ES-I3 (cell line): ENCODE data around the gene ADGRG7.
A peak's percentile ranks its signal among the peaks of the same experiment; 100 is the strongest.

Experiments
- H3K36me3 ChIP-seq: 2 replicates; pipeline ENCODE4 v1.6.1; 2013; ENCODE audit warnings: mild to moderate bottlenecking, low read length, control low read depth, moderate library complexity; ENCODE audit not compliant: insufficient read depth
- H3K4me1 ChIP-seq: 2 replicates; pipeline ENCODE4 v1.6.1; 2013; ENCODE audit warnings: mild to moderate bottlenecking, control low read depth, low read length; ENCODE audit not compliant: insufficient read depth
- H3K9ac ChIP-seq: 2 replicates; pipeline ENCODE4 v1.6.1; 2013; ENCODE audit warnings: low read depth, mild to moderate bottlenecking, low read length, moderate library complexity
- H3K9me3 ChIP-seq: 2 replicates; pipeline ENCODE4 v1.6.1; 2013; ENCODE audit warnings: mild to moderate bottlenecking, low read length, moderate library complexity; ENCODE audit not compliant: control insufficient read depth, insufficient read depth

ADGRG7 gene

GRCh38 chr3:100682854-100683760 lies 73.7 kb downstream of the ADGRG7 start:
- no peaks in the 10 kb centered on the region for H3K36me3 ChIP-seq
- H3K4me1 ChIP-seq = no peaks in the 10 kb centered on the region
- H3K9ac ChIP-seq = no peak overlapping the region; the same call in 1 of the 2 replicates
- H3K9me3 ChIP-seq = no peaks in the 10 kb centered on the region

GRCh38 chr3:100693225-100693624 lies 83.8 kb downstream of the ADGRG7 start:
- Histone ChIP-seq H3K36me3 (no peaks in the 10 kb centered on the region), H3K4me1 (no peaks in the 10 kb centered on the region), H3K9ac (no peak overlapping the region), H3K9me3 (no peaks in the 10 kb centered on the region)

GRCh38 chr3:100695696-100696095 lies 86.3 kb downstream of the ADGRG7 start:
- H3K9ac ChIP-seq = no peak overlapping the region
- no peaks in the 10 kb centered on the region for H3K36me3 ChIP-seq
- H3K9me3 ChIP-seq = no peaks in the 10 kb centered on the region
- H3K4me1 ChIP-seq = no peaks in the 10 kb centered on the region

- no peaks in the 10 kb centered on the region for H3K36me3 ChIP-seq
- no peak overlapping the region for H3K9ac ChIP-seq
- no peaks in the 10 kb centered on the region for H3K4me1 ChIP-seq
- no peaks in the 10 kb centered on the region for H3K9me3 ChIP-seq
These were observed 86.8 kb downstream of the ADGRG7 start for GRCh38 chr3:100696161-100696560.

- H3K36me3 ChIP-seq = no peaks in the 10 kb centered on the region
These were observed 87.8 kb downstream of the ADGRG7 start for GRCh38 chr3:100697172-100697571.

GRCh38 chr3:100697723-100698285 lies 88.4 kb downstream of the ADGRG7 start:
- Histone ChIP-seq H3K9me3 (no peaks in the 10 kb centered on the region), H3K9ac (no peak overlapping the region), H3K4me1 (no peaks in the 10 kb centered on the region)

More at GRCh38 chr3:100697172-100697571, 87.8 kb downstream of the ADGRG7 start:
- H3K9ac ChIP-seq = no peak overlapping the region
- H3K9me3 ChIP-seq = no peaks in the 10 kb centered on the region
- H3K4me1 ChIP-seq = no peaks in the 10 kb centered on the region

GRCh38 chr3:100698736-100699135 lies 89.3 kb downstream of the ADGRG7 start:
- no peaks in the 10 kb centered on the region for H3K36me3 ChIP-seq
- H3K4me1 ChIP-seq = no peaks in the 10 kb centered on the region
- H3K9me3 ChIP-seq = no peaks in the 10 kb centered on the region
- H3K9ac ChIP-seq = no peak overlapping the region

More at GRCh38 chr3:100697723-100698285, 88.4 kb downstream of the ADGRG7 start:
- no peaks in the 10 kb centered on the region for H3K36me3 ChIP-seq

- no peak overlapping the region for H3K9ac ChIP-seq
- H3K36me3 ChIP-seq = no peaks in the 10 kb centered on the region
- H3K4me1 ChIP-seq = no peaks in the 10 kb centered on the region
- no peaks in the 10 kb centered on the region for H3K9me3 ChIP-seq
These were observed 91.3 kb downstream of the ADGRG7 start for GRCh38 chr3:100700708-100701107.

GRCh38 chr3:100702082-100702979 lies 92.9 kb downstream of the ADGRG7 start:
- Histone ChIP-seq H3K9ac (no peak overlapping the region), H3K9me3 (no peaks in the 10 kb centered on the region), H3K36me3 (no peaks in the 10 kb centered on the region), H3K4me1 (no peaks in the 10 kb centered on the region)

- H3K4me1 ChIP-seq = no peaks in the 10 kb centered on the region
- H3K9ac ChIP-seq = no peak overlapping the region
These were observed 93.6 kb downstream of the ADGRG7 start for GRCh38 chr3:100702980-100703345.

GRCh38 chr3:100703865-100704264 lies 94.5 kb downstream of the ADGRG7 start:
- no peak overlapping the region for H3K9ac ChIP-seq
- H3K9me3 ChIP-seq = no peaks in the 10 kb centered on the region
- H3K4me1 ChIP-seq = no peaks in the 10 kb centered on the region
- H3K36me3 ChIP-seq = no peaks in the 10 kb centered on the region

More at GRCh38 chr3:100702980-100703345, 93.6 kb downstream of the ADGRG7 start:
- Histone ChIP-seq H3K36me3 (no peaks in the 10 kb centered on the region), H3K9me3 (no peaks in the 10 kb centered on the region)

- Histone ChIP-seq H3K36me3 (no peaks in the 10 kb centered on the region), H3K9me3 (no peaks in the 10 kb centered on the region), H3K4me1 (no peaks in the 10 kb centered on the region), H3K9ac (no peak overlapping the region)
These were observed 97.0 kb downstream of the ADGRG7 start for GRCh38 chr3:100706365-100706764.

GRCh38 chr3:100708644-100708988 lies 99.2 kb downstream of the ADGRG7 start:
- H3K36me3 ChIP-seq = no peaks in the 10 kb centered on the region
- peak overlapping the region; percentile 62 for H3K9ac ChIP-seq
- H3K9me3 ChIP-seq = no peaks in the 10 kb centered on the region
- no peaks in the 10 kb centered on the region for H3K4me1 ChIP-seq

GRCh38 chr3:100708989-100709841 lies 99.8 kb downstream of the ADGRG7 start, which contains the start of gene TFG:
Gene TFG (plus strand): TSS chr3:100709494. CDS start chr3:100713686, 4,192 bp downstream.
- Histone ChIP-seq H3K36me3 (peaks cover 4% of the 10 kb centered on the region), H3K4me1 (no peaks in the 10 kb centered on the region), H3K9me3 (no peaks in the 10 kb centered on the region), H3K9ac (peak within 1 kb of the TSS; percentile 89)
